ENCODE measurements around the gene IL18R1. TPM values are rescaled to one million over a fixed set of nuclear protein-coding genes. Genes with fewer than 3 reads are reported as not detected.
"Not testable (repeated sequence)": the region's sequence is repeated elsewhere in the genome, so short reads cannot be mapped to it uniquely, and the experiment has no call there.

The IL18R1 gene, protein sequence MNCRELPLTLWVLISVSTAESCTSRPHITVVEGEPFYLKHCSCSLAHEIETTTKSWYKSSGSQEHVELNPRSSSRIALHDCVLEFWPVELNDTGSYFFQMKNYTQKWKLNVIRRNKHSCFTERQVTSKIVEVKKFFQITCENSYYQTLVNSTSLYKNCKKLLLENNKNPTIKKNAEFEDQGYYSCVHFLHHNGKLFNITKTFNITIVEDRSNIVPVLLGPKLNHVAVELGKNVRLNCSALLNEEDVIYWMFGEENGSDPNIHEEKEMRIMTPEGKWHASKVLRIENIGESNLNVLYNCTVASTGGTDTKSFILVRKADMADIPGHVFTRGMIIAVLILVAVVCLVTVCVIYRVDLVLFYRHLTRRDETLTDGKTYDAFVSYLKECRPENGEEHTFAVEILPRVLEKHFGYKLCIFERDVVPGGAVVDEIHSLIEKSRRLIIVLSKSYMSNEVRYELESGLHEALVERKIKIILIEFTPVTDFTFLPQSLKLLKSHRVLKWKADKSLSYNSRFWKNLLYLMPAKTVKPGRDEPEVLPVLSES
- 1.0 TPM for total RNA-seq
- long read RNA-seq, partial matches to known transcripts: 1 of 1 reads
- long read RNA-seq, other reads (novel, unspliced or antisense): 0 of 1 reads

- DNase-seq (ENCODE audit: missing footprints) (peak; percentile 94), ATAC-seq (peak; percentile 100)
- intact Hi-C loops (cut with DNase I): loop anchor here (5.0 to 10.0 kb wide), 2 partner anchors 103 to 341 kb away; no protein-coding TSS in a partner anchor
Measured at GRCh38 chr2:102355526-102356380, at the start of gene IL18R1. Gene IL18R1, plus strand, starts transcription at chr2:102355796. Its CDS starts 6,865 bp downstream, at chr2:102362661.

DNA sequence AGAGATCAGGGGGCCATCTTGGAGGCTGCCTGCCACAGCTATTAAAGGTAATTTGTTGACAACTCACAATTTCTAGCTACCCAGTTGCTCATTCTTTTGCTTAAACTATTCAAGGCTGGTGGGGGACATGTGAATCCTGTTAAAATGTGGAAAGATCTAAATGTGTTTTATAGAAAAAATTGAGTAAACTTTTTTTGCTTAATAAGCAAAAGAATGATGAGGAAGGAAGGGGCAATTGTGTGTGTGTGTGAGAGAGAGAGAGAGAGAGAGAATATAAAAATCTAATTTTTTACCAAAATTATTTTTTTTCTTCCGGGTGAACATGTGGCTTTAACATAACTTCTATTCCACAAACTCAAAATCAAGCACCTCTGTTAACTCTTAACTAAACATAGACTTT lies 49.5 kb upstream of the IL18R1 start:
- intact Hi-C loops (cut with DNase I): no loop called here

GRCh38 chr2:102310964-102311640 lies 44.5 kb upstream of the IL18R1 start, which contains the start of gene IL1RL1:
Gene IL1RL1, plus strand, starts transcription at chr2:102311563. Its CDS starts 26,702 bp downstream, at chr2:102338265.
- DNase-seq (ENCODE audit: missing footprints) (no peak), ATAC-seq (no peak)
- intact Hi-C loops (cut with DNase I): no loop called here

More for the DNA sequence above, 49.5 kb upstream of the IL18R1 start:
- ATAC-seq (no peak), DNase-seq (ENCODE audit: missing footprints) (no peak)

DNA sequence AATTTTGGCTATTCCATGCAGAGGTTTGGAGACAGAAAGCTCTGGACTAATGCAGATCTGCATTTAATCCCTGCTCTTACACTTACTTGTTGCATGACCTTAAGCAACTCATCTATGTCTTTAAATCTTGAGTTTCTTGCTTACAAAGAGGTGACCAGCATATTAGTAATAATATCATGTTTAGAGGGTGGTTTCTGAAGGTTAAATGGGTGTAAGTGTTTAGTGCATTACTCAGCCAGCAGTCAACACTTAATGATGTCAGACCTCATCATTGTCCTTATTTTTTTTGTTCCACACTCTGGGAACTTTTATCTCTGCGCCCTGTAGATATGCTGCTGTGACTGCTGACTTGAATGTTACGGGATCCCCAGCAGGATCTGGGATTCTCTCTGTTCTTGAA lies 42.6 kb upstream of the IL18R1 start:
- ATAC-seq (no peak), DNase-seq (ENCODE audit: missing footprints) (no peak)
- intact Hi-C loops (cut with DNase I): no loop called here

- ATAC-seq (no peak), DNase-seq (ENCODE audit: missing footprints) (no peak)
- intact Hi-C loops (cut with DNase I): no loop called here
Measured at GRCh38 chr2:102313471-102313870, 42.1 kb upstream of the IL18R1 start.

GRCh38 chr2:102313950-102314349 lies 41.6 kb upstream of the IL18R1 start:
- intact Hi-C loops (cut with DNase I): no loop called here
- ATAC-seq (no peak), DNase-seq (ENCODE audit: missing footprints) (no peak)

- no peak for DNase-seq (ENCODE audit: missing footprints)
- intact Hi-C loops (cut with DNase I): no loop called here
- no peak for ATAC-seq
Measured at GRCh38 chr2:102315921-102316320, 39.7 kb upstream of the IL18R1 start.

DNA sequence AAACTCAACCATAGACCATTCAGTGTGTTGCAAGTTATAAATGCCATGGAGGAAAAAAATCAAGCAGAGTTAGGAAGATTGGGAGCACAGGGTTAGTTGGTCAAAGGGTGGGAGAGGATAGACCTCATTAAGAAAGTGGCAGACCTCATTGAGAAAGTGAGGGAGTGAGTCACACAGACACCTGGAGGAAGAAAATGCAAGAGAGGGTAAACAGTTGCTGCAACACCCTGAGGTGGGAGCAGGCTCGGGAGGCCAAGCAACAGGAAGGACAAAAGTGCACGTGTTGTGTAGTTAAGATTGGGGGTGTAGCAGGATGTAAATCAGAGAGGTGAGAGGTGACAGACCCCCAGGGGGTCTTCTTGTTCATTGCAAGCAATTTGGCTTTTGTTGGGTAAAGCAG lies 37.9 kb upstream of the IL18R1 start:
- DNase-seq (ENCODE audit: missing footprints) (no peak), ATAC-seq (no peak)
- intact Hi-C loops (cut with DNase I): no loop called here

GRCh38 chr2:102318437-102318836 lies 37.2 kb upstream of the IL18R1 start:
- ATAC-seq (no peak), DNase-seq (ENCODE audit: missing footprints) (no peak)
- intact Hi-C loops (cut with DNase I): no loop called here

DNA sequence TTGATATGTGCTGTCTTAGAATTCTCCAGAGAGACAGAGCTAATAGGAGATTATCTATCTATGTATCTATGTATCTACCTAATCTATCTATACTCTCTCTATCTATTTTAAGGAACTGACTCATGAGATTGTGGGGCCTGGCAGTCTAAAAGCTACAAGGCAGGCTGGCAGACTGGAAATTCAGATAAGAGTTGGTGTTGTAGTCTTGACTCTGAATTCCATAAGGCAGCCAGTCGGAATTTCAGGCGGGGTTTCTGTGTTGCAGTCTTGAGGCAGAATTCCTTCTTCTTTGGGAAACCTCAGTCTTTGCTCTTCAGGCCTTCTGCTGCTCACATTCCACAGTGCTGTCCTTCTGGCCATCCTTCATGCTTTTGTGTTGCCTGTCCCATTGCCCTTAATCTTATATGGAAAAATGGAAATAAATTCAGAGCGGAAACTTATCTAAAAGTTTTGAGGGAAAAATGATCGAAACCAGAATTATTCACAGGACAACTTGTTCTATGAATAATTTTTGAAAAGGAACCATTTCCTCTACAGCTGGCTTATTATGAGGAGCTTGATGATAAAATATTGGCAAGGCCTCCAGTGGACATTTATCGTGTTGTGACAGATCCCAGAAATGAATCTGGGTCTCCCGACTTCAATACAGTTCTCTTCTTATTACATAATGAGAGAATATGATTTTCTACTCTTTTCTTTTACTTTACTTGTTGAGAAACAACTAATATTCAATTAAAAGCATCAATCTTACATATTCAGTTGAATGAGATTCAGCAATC lies 33.5 kb upstream of the IL18R1 start:
- peak; percentile 52 for ATAC-seq
- no peak for DNase-seq (ENCODE audit: missing footprints)
- intact Hi-C loops (cut with DNase I): no loop called here

GRCh38 chr2:102324914-102325313 lies 30.7 kb upstream of the IL18R1 start:
- DNase-seq (ENCODE audit: missing footprints); intact Hi-C loops (cut with DNase I); ATAC-seq: not testable (repeated sequence)

GRCh38 chr2:102331311-102331980 lies 24.1 kb upstream of the IL18R1 start:
- DNase-seq (ENCODE audit: missing footprints) (no peak), ATAC-seq (peak; percentile 60)
- intact Hi-C loops (cut with DNase I): no loop called here

DNA sequence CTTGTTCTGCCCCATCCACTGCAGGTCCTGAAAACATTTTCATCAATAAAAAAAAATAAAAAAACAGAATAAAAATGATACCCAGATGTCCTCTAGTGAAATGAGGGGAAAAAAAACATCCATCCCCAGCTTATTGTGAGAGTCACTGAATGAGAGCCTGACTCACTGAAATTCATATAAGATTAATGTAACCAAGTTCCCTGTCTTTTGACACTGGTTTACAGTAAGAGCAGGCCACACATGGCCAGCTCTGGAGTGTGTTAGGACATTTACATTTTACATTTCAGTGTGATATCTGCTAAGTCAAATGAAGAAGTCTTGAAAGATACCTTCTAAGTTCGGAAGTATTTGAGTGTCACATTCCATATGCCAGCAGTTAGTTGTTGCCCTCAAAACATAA lies 21.1 kb upstream of the IL18R1 start:
- ATAC-seq: no peak
- no peak for DNase-seq (ENCODE audit: missing footprints)
- intact Hi-C loops (cut with DNase I): no loop called here

DNA sequence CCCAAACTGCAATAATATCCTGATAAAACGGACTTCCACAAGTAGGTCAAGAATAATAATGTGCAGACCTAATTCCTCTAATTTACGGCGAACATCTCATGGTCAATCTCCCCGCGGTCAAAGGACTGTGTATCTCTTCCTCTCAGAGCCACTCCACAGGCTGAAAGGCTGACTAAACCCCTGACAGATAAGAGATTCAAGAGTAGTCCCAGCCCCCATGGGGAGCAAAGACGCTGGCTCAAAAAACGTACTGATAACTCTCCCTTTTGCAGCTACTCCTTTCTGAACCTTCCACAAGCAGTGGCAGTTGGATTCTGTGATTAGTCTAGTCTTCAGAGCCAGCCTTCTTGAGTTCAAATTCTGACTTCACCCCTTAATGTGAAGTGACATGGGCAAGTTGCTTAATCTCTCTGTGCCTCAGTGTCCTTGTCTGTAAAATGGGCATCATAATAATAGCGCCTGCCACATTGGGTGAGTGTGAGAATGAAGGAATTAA lies 19.7 kb upstream of the IL18R1 start:
- ATAC-seq (peak; percentile 48), DNase-seq (ENCODE audit: missing footprints) (no peak)
- intact Hi-C loops (cut with DNase I): no loop called here

DNA sequence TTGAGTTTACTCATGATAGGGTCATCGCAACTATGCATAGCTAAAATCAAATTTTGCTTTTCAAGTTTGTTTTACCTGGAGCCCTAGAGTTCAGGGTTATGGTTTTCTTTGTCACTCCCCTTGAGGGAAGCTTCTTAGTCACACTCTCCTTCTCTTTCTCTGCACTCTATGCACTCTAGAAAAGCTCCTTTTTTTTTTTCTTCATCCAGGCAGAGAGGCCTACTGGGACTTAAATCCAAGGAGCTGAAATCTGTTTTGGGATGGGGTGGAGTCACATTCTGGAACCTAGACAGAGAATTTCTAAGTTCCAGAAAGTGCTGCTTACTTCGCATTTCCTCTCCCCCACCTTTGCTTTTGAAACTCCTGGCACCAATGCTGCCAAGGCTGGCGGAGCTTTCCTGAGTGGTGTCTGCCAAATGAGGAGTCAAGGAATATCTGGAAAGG lies 19.1 kb upstream of the IL18R1 start:
- ATAC-seq: peak; percentile 76
- no peak for DNase-seq (ENCODE audit: missing footprints)
- intact Hi-C loops (cut with DNase I): no loop called here

DNA sequence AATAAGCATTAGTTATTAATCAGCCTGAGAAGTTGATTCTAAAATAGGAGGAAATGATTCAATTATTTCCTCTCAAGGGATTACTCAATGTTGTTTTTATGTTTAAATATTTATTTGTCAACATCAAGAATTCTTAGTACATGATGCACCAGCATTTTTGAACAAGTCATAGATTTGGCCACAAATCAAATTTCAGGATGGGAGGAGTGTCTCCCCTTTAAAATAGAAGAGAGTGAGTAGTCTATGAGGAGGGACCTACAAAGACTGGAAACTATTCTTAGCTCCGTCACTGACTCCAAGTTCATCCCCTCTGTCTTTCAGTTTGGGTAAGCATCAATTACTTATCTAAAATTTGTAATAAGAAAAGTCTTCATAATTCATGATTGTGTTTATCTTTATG lies 18.6 kb upstream of the IL18R1 start:
- DNase-seq (ENCODE audit: missing footprints) (no peak), ATAC-seq (peak; percentile 62)
- intact Hi-C loops (cut with DNase I): no loop called here
